Left lung (tissue), 10 donors: Measurements from ENCODE around the gene CRIP3. TPM values are rescaled to one million over a fixed set of nuclear protein-coding genes. Genes with fewer than 3 reads are reported as not detected.

Source experiments
- ATAC-seq: fragments of 200-7000 bp; cut with Tn5 transposase; one replicate; pipeline ENCODE4 v1.9.1; 2020; ENCODE audit warnings: moderate library complexity
- DNase-seq, 4 donors: peaks; one replicate each; pipeline ENCODE4 v3.0.0-alpha.2; 2013 to 2020
- H3K27ac ChIP-seq, 2 donors: fragments of 200-600 bp; sonication (generic) in 1 of 2; one replicate each; pipeline versions ENCODE4 v1.5.0 to v1.8.0; 2020 to 2021
- H3K27me3 ChIP-seq, 2 donors: fragments of 200-600 bp; sonication (generic) in 1 of 2; one replicate each; pipeline versions ENCODE4 v1.5.0 to v1.8.0; 2020 to 2021
- H3K36me3 ChIP-seq, 2 donors: fragments of 200-600 bp; sonication (generic) in 1 of 2; one replicate each; pipeline versions ENCODE4 v1.5.0 to v1.8.0; 2020 to 2021
- H3K4me1 ChIP-seq, 2 donors: fragments of 200-600 bp; one replicate each; pipeline ENCODE4 v1.8.0; 2021
- H3K4me3 ChIP-seq, 2 donors: fragments of 200-600 bp; sonication (generic) in 1 of 2; one replicate each; pipeline versions ENCODE4 v1.5.0 to v1.8.0; 2020 to 2021; ENCODE audit warnings: mild to moderate bottlenecking in 1 of 2
- H3K9me3 ChIP-seq, 2 donors: fragments of 200-600 bp; sonication (generic) in 1 of 2; one replicate each; pipeline versions ENCODE4 v1.5.0 to v1.8.0; 2020 to 2021
- CTCF ChIP-seq, 2 donors: fragments of 200-600 bp; sonication (generic) in 1 of 2; IDR thresholded peaks; one replicate each; pipeline versions ENCODE4 v1.5.0 to v1.8.0; 2021; ENCODE audit warnings: antibody characterized with exemption in 2 of 2
- intact Hi-C, 2 donors: fragments of 100-400 bp; cut with DNase I; formaldehyde crosslinking; loops; one replicate each; pipeline versions ENCODE4 v1.11.2 to v1.14.2; 2022
- polyA plus RNA-seq, 6 donors: library from polyadenylated mRNA; unstranded; fragments of 120-200 nt; gene quantifications; one replicate each; pipeline ENCODE4 v1.2.1, GENCODE V29; 2013; ENCODE audit not compliant: insufficient read length in 6 of 6
- total RNA-seq, 2 donors: library from RNA; stranded (reverse); fragmentation: NEBNext Ultra II Directional; extraction: Animal tissue kit (Norgen Biotek cat#: 25700); gene quantifications; one replicate each; pipeline ENCODE4 v1.2.1, GENCODE V29; 2021
- donor health status: DM: no; HTN: yes; CAD: no.
- donor health status: DM: no; HTN: no; CAD: no.

Gene CRIP3
- total and polyA plus RNA-seq, 8 donors = 0.52 to 7.6 (median 3.8) TPM

- no peak for DNase-seq
- no peak overlapping the region for H3K4me3 ChIP-seq
- ATAC-seq = no peak
- peaks cover 0 to 43% of the 10 kb centered on the region in 2 donors for H3K4me1 ChIP-seq
- H3K27me3 ChIP-seq = peaks cover 0 to 12% of the 10 kb centered on the region in 2 donors
- peak overlapping the region in 1 of 2 donors; percentile 75 for H3K27ac ChIP-seq
- TF ChIP-seq CTCF (IDR thresholded peaks at IDR 0.05) = no peak
- H3K9me3 ChIP-seq = no peaks in the 10 kb centered on the region
- no peaks in the 10 kb centered on the region for H3K36me3 ChIP-seq
- intact Hi-C loops = no loop called here
These were observed 5.2 kb upstream of the CRIP3 start for GRCh38 chr6:43313813-43314212.

- no peak for ATAC-seq
- Histone ChIP-seq H3K4me1 (peaks cover 0 to 51% of the 10 kb centered on the region in 2 donors), H3K9me3 (no peaks in the 10 kb centered on the region), H3K36me3 (no peaks in the 10 kb centered on the region), H3K27ac (peak overlapping the region in 1 of 2 donors; percentile 75), H3K27me3 (peaks cover 0 to 28% of the 10 kb centered on the region in 2 donors), H3K4me3 (no peak overlapping the region)
- no peak for TF ChIP-seq CTCF (IDR thresholded peaks at IDR 0.05)
- no peak for DNase-seq
- intact Hi-C loops = no loop called here
These were observed 3.0 kb upstream of the CRIP3 start for GRCh38 chr6:43311666-43312065.

GRCh38 chr6:43310624-43311023, 2.0 kb upstream of the CRIP3 start:
- peak overlapping the region in 1 of 2 donors; percentile 75 for H3K27ac ChIP-seq
- DNase-seq = no peak
- TF ChIP-seq CTCF (IDR thresholded peaks at IDR 0.05) = no peak
- no peak for ATAC-seq
- H3K27me3 ChIP-seq = peaks cover 0 to 28% of the 10 kb centered on the region in 2 donors
- H3K4me3 ChIP-seq = no peak overlapping the region
- H3K36me3 ChIP-seq = no peaks in the 10 kb centered on the region
- intact Hi-C loops = no loop called here
- peaks cover 0 to 51% of the 10 kb centered on the region in 2 donors for H3K4me1 ChIP-seq
- no peaks in the 10 kb centered on the region for H3K9me3 ChIP-seq

- no peak for ATAC-seq
- Histone ChIP-seq H3K4me1 (peaks cover 0 to 51% of the 10 kb centered on the region in 2 donors), H3K36me3 (no peaks in the 10 kb centered on the region), H3K27me3 (peaks cover 0 to 28% of the 10 kb centered on the region in 2 donors), H3K9me3 (no peaks in the 10 kb centered on the region), H3K27ac (no peak overlapping the region), H3K4me3 (no peak overlapping the region)
- DNase-seq = no peak
- no peak for TF ChIP-seq CTCF (IDR thresholded peaks at IDR 0.05)
- intact Hi-C loops = no loop called here
These were observed 1.5 kb upstream of the CRIP3 start for GRCh38 chr6:43310134-43310533.

- Histone ChIP-seq H3K36me3 (no peaks in the 10 kb centered on the region), H3K27ac (no peak overlapping the region), H3K27me3 (peaks cover 0 to 28% of the 10 kb centered on the region in 2 donors), H3K4me1 (peaks cover 0 to 47% of the 10 kb centered on the region in 2 donors), H3K4me3 (peak overlapping the region in 1 of 2 donors; percentile 26), H3K9me3 (no peaks in the 10 kb centered on the region)
- TF ChIP-seq CTCF (IDR thresholded peaks at IDR 0.05) = no peak
- DNase-seq = no peak
- ATAC-seq = no peak
- intact Hi-C loops = no loop called here
These were observed 408 bp upstream of the CRIP3 start for GRCh38 chr6:43308990-43309477.
